Loucy (cell line): ENCODE measurements around the gene PPIP5K1.

Source experiments
- H2AFZ ChIP-seq: fragments of 200-600 bp; sonication (generic); 2 replicates; pipeline ENCODE4 v1.6.0; 2016; ENCODE audit warnings: antibody characterized with exemption, mild to moderate bottlenecking, low read length, moderate library complexity
- H3F3A ChIP-seq: fragments of 200-600 bp; 2 replicates; pipeline ENCODE4 v1.6.0; 2016; ENCODE audit warnings: antibody characterized with exemption, low read depth, mild to moderate bottlenecking
- H3K27me3 ChIP-seq: fragments of 200-600 bp; sonication (generic); 2 replicates; pipeline ENCODE4 v1.6.1; 2014; ENCODE audit warnings: low read length, mild to moderate bottlenecking; ENCODE audit not compliant: insufficient read depth, poor library complexity, severe bottlenecking
- H3K36me3 ChIP-seq: fragments of 200-600 bp; sonication (generic); 2 replicates; pipeline ENCODE4 v1.6.1; 2016; ENCODE audit warnings: low read length; ENCODE audit not compliant: insufficient read depth
- H3K4me1 ChIP-seq: fragments of 200-600 bp; sonication (generic); 2 replicates; pipeline ENCODE4 v1.5.1; 2014; ENCODE audit warnings: low read length, mild to moderate bottlenecking; ENCODE audit not compliant: insufficient read depth, poor library complexity, severe bottlenecking
- H3K4me2 ChIP-seq: fragments of 200-600 bp; sonication (generic); 2 replicates; pipeline ENCODE4 v1.6.0; 2014; ENCODE audit warnings: antibody characterized with exemption, low read length, low read depth, mild to moderate bottlenecking; ENCODE audit not compliant: poor library complexity, severe bottlenecking
- H3K4me3 ChIP-seq: fragments of 200-600 bp; sonication (generic); 2 replicates; pipeline ENCODE4 v1.5.1; 2014; ENCODE audit warnings: low read length, mild to moderate bottlenecking, mixed read lengths; ENCODE audit not compliant: poor library complexity, severe bottlenecking
- H3K79me2 ChIP-seq: fragments of 200-600 bp; sonication (generic); 2 replicates; pipeline ENCODE4 v1.6.1; 2014; ENCODE audit warnings: low read length; ENCODE audit not compliant: insufficient read depth
- H3K9ac ChIP-seq: fragments of 200-600 bp; sonication (generic); 2 replicates; pipeline ENCODE4 v1.6.0; 2014; ENCODE audit warnings: mild to moderate bottlenecking, low read depth, low read length, moderate library complexity; ENCODE audit not compliant: poor library complexity, severe bottlenecking
- H3K9me2 ChIP-seq: fragments of 200-600 bp; sonication (generic); replicated peaks from 2 replicates; pipeline ENCODE4 v1.6.1; 2016; ENCODE audit warnings: low read depth, low read length, mixed read lengths
- H3K9me3 ChIP-seq: fragments of 200-600 bp; sonication (generic); 2 replicates; pipeline ENCODE4 v1.6.1; 2014; ENCODE audit warnings: mild to moderate bottlenecking, antibody characterized with exemption, low read length, low read depth; ENCODE audit not compliant: insufficient read depth
- H4K20me1 ChIP-seq: fragments of 200-600 bp; sonication (generic); 2 replicates; pipeline ENCODE4 v1.6.0; 2014; ENCODE audit warnings: antibody characterized with exemption, low read length, mild to moderate bottlenecking; ENCODE audit not compliant: insufficient read depth, poor library complexity, severe bottlenecking
- EZH2phosphoT487 ChIP-seq: fragments of 200-600 bp; IDR thresholded peaks from 2 replicates; pipeline ENCODE4 v1.6.1; 2018; ENCODE audit warnings: antibody characterized with exemption, mild to moderate bottlenecking, moderate library complexity, borderline replicate concordance
- TF ChIP-seq, protein P1 (sequence below): fragments of 200-600 bp; sonication (generic); conservative IDR thresholded peaks from 2 replicates; pipeline ENCODE4 v1.5.1; 2014; ENCODE audit warnings: mild to moderate bottlenecking, antibody characterized with exemption, low read length

PPIP5K1 gene

DNA sequence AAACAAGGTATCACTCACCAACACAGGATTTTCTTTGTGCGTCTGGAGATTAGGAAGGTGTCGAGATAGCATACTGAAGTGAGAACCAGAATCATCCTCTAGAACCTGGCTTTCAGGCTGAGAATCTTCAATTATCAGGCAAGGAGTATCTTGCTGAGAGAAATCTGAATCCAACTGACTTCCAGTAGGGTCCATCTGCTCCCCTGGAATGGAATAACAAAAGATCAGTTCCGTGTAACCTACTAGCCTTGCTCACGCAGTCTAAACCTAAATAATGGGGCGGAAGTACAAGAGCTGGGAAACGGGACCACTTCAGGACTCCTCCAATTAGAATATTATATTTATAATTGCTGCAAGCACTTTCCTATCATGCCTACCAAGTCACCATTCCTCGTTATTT is 97.7 kb downstream of the PPIP5K1 start:
- H2AFZ ChIP-seq: peak overlapping the region; percentile 94
- peaks cover 5% of the 10 kb centered on the region; the same call in 1 of the 2 replicates for H3F3A ChIP-seq
- H4K20me1 ChIP-seq: peaks cover 15% of the 10 kb centered on the region
- peak overlapping the region; percentile 89 for H3K4me3 ChIP-seq
- H3K4me1 ChIP-seq: peaks cover 40% of the 10 kb centered on the region
- peaks cover 11% of the 10 kb centered on the region; the same call in 1 of the 2 replicates for H3K36me3 ChIP-seq
- H3K79me2 ChIP-seq: peaks cover 26% of the 10 kb centered on the region
- H3K9me2 ChIP-seq: no peaks in the 10 kb centered on the region
- peak overlapping the region; percentile 78 for H3K4me2 ChIP-seq
- H3K9ac ChIP-seq: peak overlapping the region; percentile 71
- H3K9me3 ChIP-seq: no peaks in the 10 kb centered on the region
- no peak for TF ChIP-seq EZH2phosphoT487
- TF ChIP-seq, protein P1, sequence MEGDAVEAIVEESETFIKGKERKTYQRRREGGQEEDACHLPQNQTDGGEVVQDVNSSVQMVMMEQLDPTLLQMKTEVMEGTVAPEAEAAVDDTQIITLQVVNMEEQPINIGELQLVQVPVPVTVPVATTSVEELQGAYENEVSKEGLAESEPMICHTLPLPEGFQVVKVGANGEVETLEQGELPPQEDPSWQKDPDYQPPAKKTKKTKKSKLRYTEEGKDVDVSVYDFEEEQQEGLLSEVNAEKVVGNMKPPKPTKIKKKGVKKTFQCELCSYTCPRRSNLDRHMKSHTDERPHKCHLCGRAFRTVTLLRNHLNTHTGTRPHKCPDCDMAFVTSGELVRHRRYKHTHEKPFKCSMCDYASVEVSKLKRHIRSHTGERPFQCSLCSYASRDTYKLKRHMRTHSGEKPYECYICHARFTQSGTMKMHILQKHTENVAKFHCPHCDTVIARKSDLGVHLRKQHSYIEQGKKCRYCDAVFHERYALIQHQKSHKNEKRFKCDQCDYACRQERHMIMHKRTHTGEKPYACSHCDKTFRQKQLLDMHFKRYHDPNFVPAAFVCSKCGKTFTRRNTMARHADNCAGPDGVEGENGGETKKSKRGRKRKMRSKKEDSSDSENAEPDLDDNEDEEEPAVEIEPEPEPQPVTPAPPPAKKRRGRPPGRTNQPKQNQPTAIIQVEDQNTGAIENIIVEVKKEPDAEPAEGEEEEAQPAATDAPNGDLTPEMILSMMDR: no peak
- no peaks in the 10 kb centered on the region for H3K27me3 ChIP-seq

DNA sequence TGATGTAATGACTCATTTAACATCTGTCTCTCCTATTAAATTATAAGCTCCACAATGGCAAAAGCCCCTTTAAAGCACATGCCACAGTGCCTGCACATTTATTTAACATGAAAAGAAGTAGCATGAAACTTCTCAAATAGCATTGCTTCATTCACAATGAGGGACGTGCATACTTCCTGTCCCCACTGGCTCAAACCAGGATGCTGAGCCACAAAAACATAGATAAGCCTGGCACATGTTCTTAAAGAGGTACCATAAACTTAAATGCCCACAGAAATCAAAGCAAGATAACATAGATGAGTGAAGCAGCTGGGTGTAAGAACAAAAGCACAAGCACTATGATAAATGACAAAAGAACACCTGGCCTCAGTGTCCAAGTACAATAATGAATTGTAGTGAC is 100.8 kb downstream of the PPIP5K1 start:
- peaks cover 5% of the 10 kb centered on the region; the same call in 1 of the 2 replicates for H3F3A ChIP-seq
- no peak overlapping the region for H2AFZ ChIP-seq
- peaks cover 15% of the 10 kb centered on the region for H4K20me1 ChIP-seq
- peak overlapping the region; percentile 53 for H3K4me2 ChIP-seq
- TF ChIP-seq, protein P1: no peak
- no peak for TF ChIP-seq EZH2phosphoT487
- no peak overlapping the region for H3K9ac ChIP-seq
- peak overlapping the region; percentile 42 for H3K4me3 ChIP-seq
- H3K9me2 ChIP-seq: no peaks in the 10 kb centered on the region
- peaks cover 11% of the 10 kb centered on the region; the same call in 1 of the 2 replicates for H3K36me3 ChIP-seq
- H3K27me3 ChIP-seq: no peaks in the 10 kb centered on the region
- H3K79me2 ChIP-seq: peaks cover 26% of the 10 kb centered on the region
- peaks cover 40% of the 10 kb centered on the region for H3K4me1 ChIP-seq
- no peaks in the 10 kb centered on the region for H3K9me3 ChIP-seq

DNA sequence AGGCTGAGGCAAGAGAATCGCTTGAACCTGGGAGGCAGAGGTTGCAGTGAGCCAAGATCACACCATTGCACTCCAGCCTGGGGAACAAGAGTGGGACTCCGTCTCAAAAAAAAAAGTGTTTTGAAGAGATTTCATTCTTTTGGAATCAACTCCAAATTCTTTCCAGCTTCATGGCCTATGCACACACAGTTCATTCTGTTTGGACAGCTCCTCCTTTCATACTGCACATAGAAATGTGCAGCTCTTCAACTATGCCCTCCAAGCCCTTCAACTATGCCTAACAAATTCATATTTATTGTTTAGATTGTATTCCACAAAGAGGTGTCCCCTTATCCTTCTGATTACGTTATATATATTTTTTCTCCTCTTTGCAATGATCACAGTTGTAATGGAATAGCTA is 101.2 kb downstream of the PPIP5K1 start:
- Histone ChIP-seq H3K79me2 (peaks cover 26% of the 10 kb centered on the region), H3K4me3 (peak overlapping the region; percentile 42), H3K36me3 (peaks cover 11% of the 10 kb centered on the region; the same call in 1 of the 2 replicates), H3K27me3 (no peaks in the 10 kb centered on the region), H3K4me2 (peak overlapping the region; percentile 53), H4K20me1 (peaks cover 15% of the 10 kb centered on the region), H3K4me1 (peaks cover 40% of the 10 kb centered on the region), H3K9me3 (no peaks in the 10 kb centered on the region), H3K9ac (no peak overlapping the region), H2AFZ (no peak overlapping the region), H3F3A (peaks cover 5% of the 10 kb centered on the region; the same call in 1 of the 2 replicates), H3K9me2 (no peaks in the 10 kb centered on the region)
- TF ChIP-seq EZH2phosphoT487: no peak
- TF ChIP-seq, protein P1: no peak
